HG03045 (cell line): ENCODE results near the gene PPM1L.
"Not testable (repeated sequence)": the region's sequence is repeated elsewhere in the genome, so short reads cannot be mapped to it uniquely, and the experiment has no call there.

Source experiments
- ATAC-seq: cut with Tn5 transposase; IDR thresholded peaks from one replicate; pipeline ENCODE4 v1.9.1; 2021; ENCODE audit warnings: mild to moderate bottlenecking, moderate library complexity; ENCODE audit not compliant: unreplicated experiment

PPM1L gene

GRCh38 chr3:160973067-160973809 is 217.2 kb downstream of the PPM1L start:
- no peak for ATAC-seq

- ATAC-seq: no peak
Observed at GRCh38 chr3:160977773-160978172, 221.7 kb downstream of the PPM1L start.

GRCh38 chr3:160980740-160981139 is 224.7 kb downstream of the PPM1L start:
- ATAC-seq: no peak

- ATAC-seq: peak; percentile 61
Observed at GRCh38 chr3:160981217-160981938, 225.3 kb downstream of the PPM1L start.

- ATAC-seq: no peak
Observed at GRCh38 chr3:160982491-160982890, 226.5 kb downstream of the PPM1L start.

GRCh38 chr3:160983900-160984299 is 227.9 kb downstream of the PPM1L start:
- ATAC-seq: not testable (repeated sequence)

- ATAC-seq: no peak
Observed at GRCh38 chr3:160986069-160986468, 230.0 kb downstream of the PPM1L start.

- ATAC-seq: no peak
Observed at GRCh38 chr3:160987982-160988964, 232.2 kb downstream of the PPM1L start.

- ATAC-seq: no peak
Observed at GRCh38 chr3:160990446-160990845, 234.4 kb downstream of the PPM1L start.

- no peak for ATAC-seq
Observed at GRCh38 chr3:160992712-160993111, 236.7 kb downstream of the PPM1L start.

GRCh38 chr3:160996811-160997210 is 240.8 kb downstream of the PPM1L start:
- ATAC-seq: no peak

- ATAC-seq: no peak
Observed at GRCh38 chr3:160998581-160998980, 242.6 kb downstream of the PPM1L start.

- no peak for ATAC-seq
Observed at GRCh38 chr3:160999274-160999673, 243.2 kb downstream of the PPM1L start.

GRCh38 chr3:161008086-161008485 is 252.1 kb downstream of the PPM1L start:
- ATAC-seq: no peak

- ATAC-seq: not testable (repeated sequence)
Observed at GRCh38 chr3:161010151-161010550, 254.1 kb downstream of the PPM1L start.

- no peak for ATAC-seq
Observed at GRCh38 chr3:161014843-161015749, 259.1 kb downstream of the PPM1L start.

GRCh38 chr3:161016417-161017313 is 260.6 kb downstream of the PPM1L start:
- ATAC-seq: no peak

GRCh38 chr3:161017971-161018370 is 261.9 kb downstream of the PPM1L start:
- ATAC-seq: no peak

GRCh38 chr3:161020256-161020655 is 264.2 kb downstream of the PPM1L start:
- ATAC-seq: no peak
